Esophagus muscularis mucosa (tissue), 4 donors: ENCODE data around the gene NCOA4.

Experiments
- CTCF ChIP-seq, 3 experiments: fragments of 200-600 bp in 2 of 3; fragments of 450-650 bp in 1 of 3; sonication (generic) in 2 of 3; IDR thresholded peaks; one replicate each; pipeline ENCODE4 v1.5.1; 2017 to 2019; ENCODE audit warnings: antibody characterized with exemption in 3 of 3, mild to moderate bottlenecking in 2 of 3, moderate library complexity in 1 of 3
- EP300 ChIP-seq: sonication (generic); formaldehyde crosslinking; IDR thresholded peaks from one replicate; pipeline ENCODE4 v1.6.1; 2017; ENCODE audit warnings: antibody characterized with exemption
- POLR2A ChIP-seq: fragments of 450-650 bp; IDR thresholded peaks from one replicate; pipeline ENCODE4 v1.6.1; 2017; ENCODE audit warnings: antibody characterized with exemption, moderate library complexity, mild to moderate bottlenecking, low read depth
- POLR2AphosphoS5 ChIP-seq, 2 donors: sonication (generic); formaldehyde crosslinking; IDR thresholded peaks; one replicate each; pipeline ENCODE4 v1.6.1; 2017; ENCODE audit warnings: antibody characterized with exemption in 2 of 2

GRCh38 chr10:46025406-46025805 lies 5.0 kb downstream of the NCOA4 start:
- no peak for TF ChIP-seq CTCF (IDR thresholded peaks at IDR 0.05)
- no peak for TF ChIP-seq POLR2AphosphoS5 (IDR thresholded peaks at IDR 0.05)
- TF ChIP-seq POLR2A: no peak
- TF ChIP-seq EP300: no peak
